ENCODE data around the gene NCAPG.

- TF ChIP-seq YY1 (IDR thresholded peaks at IDR 0.05; ENCODE audit: insufficient read depth, insufficient read length) (no peak), ZNF274 (IDR thresholded peaks at IDR 0.05; ENCODE audit: low read depth, low read length) (no peak), SUZ12 (IDR thresholded peaks at IDR 0.05; ENCODE audit: extremely low read depth, insufficient read depth, insufficient read length) (no peak)
Measured at GRCh38 chr4:17788956-17789355, 21.8 kb upstream of the NCAPG start.

All from NT2/D1 (cell line).